Loucy (cell line): ENCODE measurements around the gene OPRM1.

Experiments used
- H2AFZ ChIP-seq: fragments of 200-600 bp; sonication (generic); 2 replicates; pipeline ENCODE4 v1.6.0; 2016; ENCODE audit warnings: antibody characterized with exemption, mild to moderate bottlenecking, low read length, moderate library complexity
- H3F3A ChIP-seq: fragments of 200-600 bp; 2 replicates; pipeline ENCODE4 v1.6.0; 2016; ENCODE audit warnings: antibody characterized with exemption, low read depth, mild to moderate bottlenecking
- H3K27me3 ChIP-seq: fragments of 200-600 bp; sonication (generic); 2 replicates; pipeline ENCODE4 v1.6.1; 2014; ENCODE audit warnings: low read length, mild to moderate bottlenecking; ENCODE audit not compliant: insufficient read depth, poor library complexity, severe bottlenecking
- H3K36me3 ChIP-seq: fragments of 200-600 bp; sonication (generic); 2 replicates; pipeline ENCODE4 v1.6.1; 2016; ENCODE audit warnings: low read length; ENCODE audit not compliant: insufficient read depth
- H3K4me1 ChIP-seq: fragments of 200-600 bp; sonication (generic); 2 replicates; pipeline ENCODE4 v1.5.1; 2014; ENCODE audit warnings: low read length, mild to moderate bottlenecking; ENCODE audit not compliant: insufficient read depth, poor library complexity, severe bottlenecking
- H3K4me2 ChIP-seq: fragments of 200-600 bp; sonication (generic); 2 replicates; pipeline ENCODE4 v1.6.0; 2014; ENCODE audit warnings: antibody characterized with exemption, low read length, low read depth, mild to moderate bottlenecking; ENCODE audit not compliant: poor library complexity, severe bottlenecking
- H3K4me3 ChIP-seq: fragments of 200-600 bp; sonication (generic); 2 replicates; pipeline ENCODE4 v1.5.1; 2014; ENCODE audit warnings: low read length, mild to moderate bottlenecking, mixed read lengths; ENCODE audit not compliant: poor library complexity, severe bottlenecking
- H3K79me2 ChIP-seq: fragments of 200-600 bp; sonication (generic); 2 replicates; pipeline ENCODE4 v1.6.1; 2014; ENCODE audit warnings: low read length; ENCODE audit not compliant: insufficient read depth
- H3K9ac ChIP-seq: fragments of 200-600 bp; sonication (generic); 2 replicates; pipeline ENCODE4 v1.6.0; 2014; ENCODE audit warnings: mild to moderate bottlenecking, low read depth, low read length, moderate library complexity; ENCODE audit not compliant: poor library complexity, severe bottlenecking
- H3K9me2 ChIP-seq: fragments of 200-600 bp; sonication (generic); replicated peaks from 2 replicates; pipeline ENCODE4 v1.6.1; 2016; ENCODE audit warnings: low read depth, low read length, mixed read lengths
- H3K9me3 ChIP-seq: fragments of 200-600 bp; sonication (generic); 2 replicates; pipeline ENCODE4 v1.6.1; 2014; ENCODE audit warnings: mild to moderate bottlenecking, antibody characterized with exemption, low read length, low read depth; ENCODE audit not compliant: insufficient read depth
- H4K20me1 ChIP-seq: fragments of 200-600 bp; sonication (generic); 2 replicates; pipeline ENCODE4 v1.6.0; 2014; ENCODE audit warnings: antibody characterized with exemption, low read length, mild to moderate bottlenecking; ENCODE audit not compliant: insufficient read depth, poor library complexity, severe bottlenecking
- EZH2phosphoT487 ChIP-seq: fragments of 200-600 bp; IDR thresholded peaks from 2 replicates; pipeline ENCODE4 v1.6.1; 2018; ENCODE audit warnings: antibody characterized with exemption, mild to moderate bottlenecking, moderate library complexity, borderline replicate concordance
- TF ChIP-seq, protein P1 (sequence below): fragments of 200-600 bp; sonication (generic); conservative IDR thresholded peaks from 2 replicates; pipeline ENCODE4 v1.5.1; 2014; ENCODE audit warnings: mild to moderate bottlenecking, antibody characterized with exemption, low read length

The OPRM1 gene

DNA sequence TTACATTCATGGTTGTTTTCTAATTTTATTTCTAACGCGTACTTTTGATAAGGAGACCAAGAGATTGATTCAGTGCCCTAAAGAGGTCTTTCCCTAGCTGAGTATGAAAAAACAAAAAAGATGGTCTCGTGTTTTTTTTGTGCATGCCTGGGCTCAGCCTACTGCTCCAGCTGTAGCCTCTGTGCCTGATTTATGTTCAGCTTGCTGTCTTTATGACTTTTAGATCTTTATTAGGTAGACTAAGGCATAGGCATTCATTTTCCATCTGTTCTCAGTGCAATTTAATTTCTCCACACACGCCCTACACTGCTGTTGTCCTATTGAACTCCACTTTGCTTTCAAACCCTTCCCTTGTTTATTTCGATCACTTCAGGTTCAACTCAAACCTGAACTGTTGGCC is 56.5 kb downstream of the OPRM1 start:
- H3F3A ChIP-seq: no peaks in the 10 kb centered on the region
- no peak overlapping the region for H3K4me2 ChIP-seq
- no peaks in the 10 kb centered on the region for H3K36me3 ChIP-seq
- H3K4me1 ChIP-seq: no peaks in the 10 kb centered on the region
- H3K79me2 ChIP-seq: no peaks in the 10 kb centered on the region
- TF ChIP-seq, protein P1, sequence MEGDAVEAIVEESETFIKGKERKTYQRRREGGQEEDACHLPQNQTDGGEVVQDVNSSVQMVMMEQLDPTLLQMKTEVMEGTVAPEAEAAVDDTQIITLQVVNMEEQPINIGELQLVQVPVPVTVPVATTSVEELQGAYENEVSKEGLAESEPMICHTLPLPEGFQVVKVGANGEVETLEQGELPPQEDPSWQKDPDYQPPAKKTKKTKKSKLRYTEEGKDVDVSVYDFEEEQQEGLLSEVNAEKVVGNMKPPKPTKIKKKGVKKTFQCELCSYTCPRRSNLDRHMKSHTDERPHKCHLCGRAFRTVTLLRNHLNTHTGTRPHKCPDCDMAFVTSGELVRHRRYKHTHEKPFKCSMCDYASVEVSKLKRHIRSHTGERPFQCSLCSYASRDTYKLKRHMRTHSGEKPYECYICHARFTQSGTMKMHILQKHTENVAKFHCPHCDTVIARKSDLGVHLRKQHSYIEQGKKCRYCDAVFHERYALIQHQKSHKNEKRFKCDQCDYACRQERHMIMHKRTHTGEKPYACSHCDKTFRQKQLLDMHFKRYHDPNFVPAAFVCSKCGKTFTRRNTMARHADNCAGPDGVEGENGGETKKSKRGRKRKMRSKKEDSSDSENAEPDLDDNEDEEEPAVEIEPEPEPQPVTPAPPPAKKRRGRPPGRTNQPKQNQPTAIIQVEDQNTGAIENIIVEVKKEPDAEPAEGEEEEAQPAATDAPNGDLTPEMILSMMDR: no peak
- TF ChIP-seq EZH2phosphoT487: no peak
- no peaks in the 10 kb centered on the region for H3K9me2 ChIP-seq
- no peaks in the 10 kb centered on the region for H3K9me3 ChIP-seq
- no peak overlapping the region for H3K4me3 ChIP-seq
- no peaks in the 10 kb centered on the region for H3K27me3 ChIP-seq
- no peak overlapping the region for H3K9ac ChIP-seq
- no peak overlapping the region for H2AFZ ChIP-seq
- H4K20me1 ChIP-seq: no peaks in the 10 kb centered on the region

DNA sequence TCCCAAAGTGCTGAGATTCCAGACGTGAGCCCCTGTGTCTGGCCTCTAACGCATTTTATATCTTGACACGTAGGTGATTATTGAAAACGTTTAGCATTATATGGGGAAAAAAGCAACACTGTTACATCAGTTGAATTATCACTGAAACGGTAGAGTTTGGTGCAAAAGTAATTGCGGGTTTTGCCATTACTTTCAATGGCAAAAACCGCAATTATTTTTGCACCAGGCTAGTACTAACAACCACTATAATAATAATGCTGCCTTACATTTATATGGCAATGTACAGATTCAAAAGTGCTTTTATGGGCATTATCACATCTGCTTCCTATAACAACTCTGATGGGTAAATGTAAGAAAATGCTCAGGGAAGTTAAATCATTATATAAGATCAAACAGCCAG is 57.3 kb downstream of the OPRM1 start:
- H3F3A ChIP-seq: no peaks in the 10 kb centered on the region
- no peaks in the 10 kb centered on the region for H3K27me3 ChIP-seq
- H3K4me1 ChIP-seq: no peaks in the 10 kb centered on the region
- H3K9ac ChIP-seq: no peak overlapping the region
- no peak for TF ChIP-seq EZH2phosphoT487
- TF ChIP-seq, protein P1: no peak
- H3K9me3 ChIP-seq: no peaks in the 10 kb centered on the region
- H3K9me2 ChIP-seq: no peaks in the 10 kb centered on the region
- H3K4me2 ChIP-seq: no peak overlapping the region
- H2AFZ ChIP-seq: no peak overlapping the region
- H4K20me1 ChIP-seq: no peaks in the 10 kb centered on the region
- H3K79me2 ChIP-seq: no peaks in the 10 kb centered on the region
- H3K4me3 ChIP-seq: no peak overlapping the region
- no peaks in the 10 kb centered on the region for H3K36me3 ChIP-seq

DNA sequence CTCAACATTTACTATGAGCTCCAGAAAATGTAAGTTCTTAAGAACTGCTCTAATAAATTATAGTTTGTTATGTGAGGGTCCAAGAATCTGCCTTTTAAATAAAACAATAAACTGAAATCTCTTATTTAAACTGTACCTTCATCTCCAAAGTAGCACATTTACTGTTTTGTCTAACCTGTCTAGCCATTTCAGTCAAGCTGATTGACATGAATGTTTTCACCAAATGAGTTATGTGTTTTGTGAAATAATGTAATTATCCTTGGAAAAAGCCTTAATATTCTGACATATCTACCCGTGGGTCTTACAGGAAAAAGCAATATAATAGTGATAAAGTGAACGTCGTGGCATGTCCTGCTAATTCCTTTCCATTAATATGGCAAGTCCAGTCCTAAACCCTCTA is 57.8 kb downstream of the OPRM1 start:
- Histone ChIP-seq H3K4me3 (no peak overlapping the region), H3K9me3 (no peaks in the 10 kb centered on the region), H3F3A (no peaks in the 10 kb centered on the region), H3K27me3 (no peaks in the 10 kb centered on the region), H3K79me2 (no peaks in the 10 kb centered on the region), H2AFZ (no peak overlapping the region), H3K4me1 (no peaks in the 10 kb centered on the region), H4K20me1 (no peaks in the 10 kb centered on the region), H3K36me3 (no peaks in the 10 kb centered on the region), H3K9ac (no peak overlapping the region), H3K9me2 (no peaks in the 10 kb centered on the region), H3K4me2 (no peak overlapping the region)
- TF ChIP-seq, protein P1: no peak
- no peak for TF ChIP-seq EZH2phosphoT487
